Urinary bladder (tissue), 4 donors: ENCODE data around the gene TMOD1. TPM values are rescaled to one million over a fixed set of nuclear protein-coding genes. Genes with fewer than 3 reads are reported as not detected.
"Not testable (repeated sequence)": the region's sequence is repeated elsewhere in the genome, so short reads cannot be mapped to it uniquely, and the experiment has no call there.

Experiments
- DNase-seq: peaks from one replicate; pipeline ENCODE4 v3.0.0-alpha.2; 2015; ENCODE audit errors: extremely low spot score
- H3K27ac ChIP-seq: one replicate; pipeline ENCODE4 v1.5.1; 2013; ENCODE audit warnings: low read depth, mild to moderate bottlenecking, moderate library complexity
- H3K36me3 ChIP-seq: one replicate; pipeline ENCODE4 v1.6.1; 2013; ENCODE audit warnings: mild to moderate bottlenecking, moderate library complexity; ENCODE audit not compliant: insufficient read depth
- H3K4me1 ChIP-seq: one replicate; pipeline ENCODE4 v1.6.1; 2013; ENCODE audit warnings: mild to moderate bottlenecking, moderate library complexity; ENCODE audit not compliant: insufficient read depth
- H3K4me3 ChIP-seq: one replicate; pipeline ENCODE4 v1.5.1; 2013; ENCODE audit warnings: low read depth, low read length
- WGBS: extraction: QIAGEN DNeasy Blood & Tissue Kit; methylation state at CpG from one replicate; pipeline ENCODE4 v1.1.7; 2013; 5-methylcytosine and 5-hydroxymethylcytosine counted together
- polyA plus RNA-seq: library from polyadenylated mRNA; stranded (reverse); fragments of 200-250 nt; gene quantifications from one replicate; pipeline ENCODE4 v1.2.3, GENCODE V29; 2013
- total RNA-seq: library from RNA; depleted of rRNA; stranded (reverse); fragments of >200 nt; gene quantifications from one replicate; pipeline ENCODE4 v1.2.3, GENCODE V29; 2014
- donor health status: healthy with polysubstance abuse.
- donor health status: healthy.

The TMOD1 gene
- total and polyA plus RNA-seq, 2 donors, result 9.3 to 36.6 TPM

DNA sequence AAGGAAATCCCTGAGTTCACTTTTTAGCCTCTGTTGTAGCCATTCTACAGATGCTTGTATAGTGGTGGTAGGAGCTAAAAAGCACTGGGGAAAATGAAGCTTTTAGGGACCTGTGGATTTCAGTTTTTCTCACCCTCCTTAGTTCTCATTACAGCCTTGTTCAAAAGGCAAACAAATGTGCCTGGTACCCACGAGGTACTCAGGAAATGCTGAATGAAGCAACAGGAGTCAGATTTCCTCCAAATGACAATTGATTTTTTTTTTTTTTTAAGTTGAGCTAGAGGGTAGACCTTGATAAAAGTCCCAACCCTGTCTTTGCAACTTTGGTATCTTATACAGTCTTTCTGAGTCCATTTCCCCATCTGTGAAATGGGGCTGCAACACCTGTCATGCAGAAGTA lies 21.3 kb upstream of the TMOD1 start:
- H3K4me1 ChIP-seq, result no peaks in the 10 kb centered on the region
- no peak overlapping the region for H3K27ac ChIP-seq
- H3K4me3 ChIP-seq, result no peak overlapping the region
- WGBS, result 43% methylated on average over 1 of the region's 1 CpG
- no peak for DNase-seq
- H3K36me3 ChIP-seq, result peaks cover 2% of the 10 kb centered on the region

DNA sequence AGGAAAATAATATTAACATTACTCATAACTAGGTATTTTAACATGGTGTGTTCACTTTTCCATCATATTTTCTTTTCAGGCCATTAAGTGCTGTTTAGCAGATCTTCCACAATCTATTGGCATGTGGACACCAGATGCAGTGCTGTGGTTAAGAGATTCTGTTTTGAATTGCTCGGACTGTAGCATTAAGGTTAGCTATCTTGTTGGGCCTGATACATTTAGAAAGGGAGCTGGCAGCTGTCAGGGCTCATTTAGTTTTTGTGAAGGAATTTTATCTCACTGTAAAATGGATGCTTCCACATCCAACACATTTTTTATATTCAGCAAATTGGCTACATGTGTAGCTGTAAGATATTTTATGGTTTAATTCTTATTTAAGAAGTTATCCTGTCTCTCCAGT lies 20.7 kb upstream of the TMOD1 start:
- WGBS, result 92% methylated on average over 1 of the region's 1 CpG
- H3K27ac ChIP-seq, result no peak overlapping the region
- no peaks in the 10 kb centered on the region for H3K4me1 ChIP-seq
- no peak overlapping the region for H3K4me3 ChIP-seq
- peaks cover 2% of the 10 kb centered on the region for H3K36me3 ChIP-seq
- no peak for DNase-seq

DNA sequence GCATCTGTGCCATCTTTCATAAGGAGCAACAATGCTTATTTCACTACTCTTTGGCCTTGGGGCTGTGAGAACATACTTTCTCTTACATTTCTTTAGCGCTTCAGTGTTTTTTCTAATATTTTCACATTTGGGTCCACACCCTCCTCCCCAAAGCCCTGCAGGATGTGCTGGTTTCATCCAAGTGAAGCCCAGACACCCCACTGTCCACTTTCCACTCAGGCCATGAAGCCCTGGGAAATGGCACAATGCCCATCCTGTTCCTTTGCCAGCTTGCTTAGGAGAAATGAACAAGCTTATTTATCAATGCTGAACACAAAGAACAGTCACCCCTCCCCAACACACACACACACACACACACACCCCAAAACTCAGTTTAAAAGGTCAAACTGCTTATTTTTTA lies 17.3 kb upstream of the TMOD1 start:
- H3K27ac ChIP-seq, result no peak overlapping the region
- H3K4me1 ChIP-seq, result no peaks in the 10 kb centered on the region
- WGBS, result 94% methylated on average over 1 of the region's 1 CpG
- H3K36me3 ChIP-seq, result no peaks in the 10 kb centered on the region
- H3K4me3 ChIP-seq, result no peak overlapping the region
- DNase-seq, result no peak

DNA sequence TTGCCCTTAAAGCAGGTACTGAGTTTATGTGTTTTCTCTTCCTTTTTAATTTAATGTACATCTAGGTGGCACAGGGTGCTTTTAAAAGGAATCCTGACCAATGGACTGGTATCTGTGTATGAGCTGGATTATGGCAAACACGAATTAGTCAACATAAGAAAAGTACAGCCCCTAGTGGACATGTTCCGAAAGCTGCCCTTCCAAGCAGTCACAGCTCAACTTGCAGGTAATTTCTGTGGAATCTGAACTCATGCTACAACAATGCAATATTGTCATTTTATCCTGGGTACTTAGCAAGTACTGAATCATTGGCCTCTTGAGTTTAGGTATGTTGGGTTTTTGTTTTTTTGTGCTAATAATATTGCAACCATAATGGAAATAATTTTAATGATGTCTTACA lies 14.4 kb upstream of the TMOD1 start:
- H3K4me1 ChIP-seq, result no peaks in the 10 kb centered on the region
- DNase-seq, result no peak
- no peak overlapping the region for H3K27ac ChIP-seq
- 82% methylated on average over 2 of the region's 2 CpGs for WGBS
- no peaks in the 10 kb centered on the region for H3K36me3 ChIP-seq
- no peak overlapping the region for H3K4me3 ChIP-seq

DNA sequence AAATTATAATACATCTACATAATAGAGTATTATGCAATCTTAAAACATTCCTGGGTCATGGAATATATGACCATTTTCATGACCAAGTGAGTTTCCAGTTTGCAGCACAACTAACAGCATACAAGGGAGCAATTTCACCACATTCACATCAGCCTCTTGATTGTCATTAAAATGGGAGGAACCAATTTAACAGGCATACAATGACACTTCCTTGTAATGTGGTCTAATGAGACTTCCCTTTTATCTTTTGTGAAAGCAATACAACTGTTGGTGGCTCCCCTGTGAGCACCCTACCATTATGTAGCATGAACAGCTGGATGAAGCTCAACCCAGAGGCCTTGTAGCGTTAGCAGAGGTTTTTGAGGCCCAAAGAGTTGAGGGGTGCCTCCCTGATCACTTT lies 13.6 kb upstream of the TMOD1 start:
- DNase-seq, result no peak
- H3K27ac ChIP-seq, result no peak overlapping the region
- WGBS, result 85% methylated on average over 1 of the region's 1 CpG
- H3K4me1 ChIP-seq, result no peaks in the 10 kb centered on the region
- H3K4me3 ChIP-seq, result no peak overlapping the region
- H3K36me3 ChIP-seq, result no peaks in the 10 kb centered on the region

DNA sequence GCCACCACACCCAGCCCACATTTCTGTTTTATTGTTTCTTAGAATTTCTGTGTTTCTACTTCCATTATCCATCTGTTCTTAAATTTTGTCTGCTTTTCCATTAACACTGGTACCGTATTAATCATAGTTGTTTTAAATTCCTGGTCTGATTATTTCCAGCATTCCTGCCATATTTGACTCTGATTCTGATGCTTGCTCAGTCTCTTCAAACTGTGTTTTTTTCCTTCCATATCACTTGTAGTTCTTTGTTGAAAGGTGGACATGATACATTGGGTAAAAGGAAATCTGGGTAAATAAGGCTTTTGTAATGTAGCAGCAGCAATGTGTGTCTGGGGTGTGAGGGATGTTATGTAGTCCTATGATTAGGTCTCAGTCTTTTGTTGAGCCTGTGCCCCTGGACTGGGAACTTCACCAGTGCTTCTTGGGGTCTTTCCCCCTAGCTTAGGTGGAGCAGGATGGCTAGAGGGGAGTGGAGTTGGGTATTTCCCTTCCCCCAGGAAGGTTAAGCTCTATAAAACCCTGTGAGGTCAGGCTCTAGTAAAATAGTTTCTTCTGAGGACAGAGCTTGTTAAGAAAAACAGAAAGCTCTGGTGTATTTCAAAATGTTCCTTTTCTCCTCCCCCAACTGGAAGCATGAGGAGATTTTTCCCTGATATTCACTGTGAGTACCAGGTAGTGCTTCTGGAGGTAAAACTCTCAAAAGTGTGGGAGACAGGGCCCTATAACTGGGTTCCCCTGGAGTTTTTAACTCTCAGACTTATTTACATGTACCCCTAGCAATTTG lies 10.1 kb upstream of the TMOD1 start:
- no peak for DNase-seq
- H3K4me3 ChIP-seq, result no peak overlapping the region
- H3K27ac ChIP-seq, result no peak overlapping the region
- 87% methylated on average over 1 of the region's 1 CpG for WGBS
- H3K36me3 ChIP-seq, result peaks cover 4% of the 10 kb centered on the region
- H3K4me1 ChIP-seq, result no peaks in the 10 kb centered on the region

DNA sequence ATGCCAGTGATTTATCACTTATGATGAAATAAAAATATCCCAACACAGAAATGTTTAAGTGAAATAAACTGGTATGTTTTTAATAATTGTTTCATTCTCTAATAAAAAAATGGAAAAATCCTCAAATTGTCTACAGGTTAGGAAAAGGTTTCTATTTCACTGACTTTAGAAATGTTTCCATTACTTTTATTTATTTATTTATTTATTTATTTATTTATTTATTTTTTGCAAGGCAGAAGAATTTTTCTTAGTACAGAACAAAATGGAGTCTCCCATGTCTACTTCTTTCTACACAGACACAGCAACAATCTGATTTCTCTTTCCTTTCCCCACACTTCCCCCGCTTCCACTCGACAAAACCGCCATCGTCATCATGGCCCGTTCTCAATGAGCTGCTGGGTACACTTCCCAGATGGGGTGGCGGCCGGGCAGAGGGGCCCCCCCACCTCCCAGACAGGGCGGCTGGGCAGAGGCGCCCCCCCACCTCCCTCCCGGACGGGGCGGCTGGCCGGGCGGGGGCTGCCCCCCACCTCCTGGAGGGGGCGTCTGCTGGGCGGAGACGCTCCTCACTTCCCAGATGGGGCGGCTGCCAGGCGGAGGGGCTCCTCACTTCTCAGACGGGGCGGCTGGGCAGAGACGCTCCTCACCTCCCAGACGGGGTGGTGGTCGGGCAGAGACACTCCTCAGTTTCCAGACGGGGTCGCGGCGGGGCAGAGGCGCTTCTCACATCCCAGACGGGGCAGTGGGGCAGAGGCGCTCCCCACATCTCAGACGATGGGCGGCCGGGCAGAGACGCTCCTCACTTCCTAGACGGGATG lies 3.7 kb upstream of the TMOD1 start:
- WGBS, result 93% methylated on average over 36 of the region's 36 CpGs
- not testable (repeated sequence) for H3K4me3 ChIP-seq, H3K36me3 ChIP-seq, H3K27ac ChIP-seq, H3K4me1 ChIP-seq, DNase-seq

DNA sequence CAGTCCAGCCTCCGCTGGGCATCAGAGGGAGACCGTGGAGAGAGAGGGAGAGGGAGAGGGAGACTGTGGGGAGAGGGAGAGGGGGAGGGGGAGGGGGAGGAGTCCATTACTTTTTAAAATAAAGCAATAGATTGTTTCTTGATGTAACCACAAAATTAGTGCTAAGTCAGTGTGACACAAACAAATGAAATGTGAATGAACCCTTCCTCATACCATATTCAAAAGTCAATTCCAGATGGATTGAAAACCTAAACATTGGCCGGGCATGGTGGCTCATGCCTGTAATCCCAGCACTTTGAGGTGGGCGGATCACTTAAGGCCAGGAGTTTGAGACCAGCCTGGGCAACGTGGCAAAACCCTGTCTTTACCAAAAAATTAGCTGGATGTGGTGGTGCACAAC lies 2.6 kb upstream of the TMOD1 start:
- DNase-seq, H3K27ac ChIP-seq, H3K4me1 ChIP-seq, H3K36me3 ChIP-seq, H3K4me3 ChIP-seq: not testable (repeated sequence)
- WGBS, result 88% methylated on average over 5 of the region's 5 CpGs

DNA sequence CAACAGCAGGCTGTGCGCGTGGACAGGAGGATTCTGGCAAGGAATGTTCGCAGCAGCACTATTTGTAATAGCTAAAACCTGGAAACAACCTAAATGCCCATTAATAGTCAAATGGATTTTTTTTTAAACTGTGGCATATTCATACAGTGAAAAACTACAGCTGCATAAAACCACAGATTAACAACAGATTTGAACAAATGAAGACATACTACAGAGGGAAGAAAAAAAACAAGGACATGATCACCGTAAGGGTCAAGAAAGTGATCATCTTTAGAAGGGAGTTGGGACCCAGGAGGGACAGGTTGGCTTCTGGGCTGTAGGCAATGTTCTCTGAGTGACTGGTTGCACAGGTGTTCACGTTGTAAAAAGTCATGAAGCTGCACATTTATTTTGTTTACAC lies 1.2 kb upstream of the TMOD1 start:
- H3K4me3 ChIP-seq, result no peak overlapping the region

DNA sequence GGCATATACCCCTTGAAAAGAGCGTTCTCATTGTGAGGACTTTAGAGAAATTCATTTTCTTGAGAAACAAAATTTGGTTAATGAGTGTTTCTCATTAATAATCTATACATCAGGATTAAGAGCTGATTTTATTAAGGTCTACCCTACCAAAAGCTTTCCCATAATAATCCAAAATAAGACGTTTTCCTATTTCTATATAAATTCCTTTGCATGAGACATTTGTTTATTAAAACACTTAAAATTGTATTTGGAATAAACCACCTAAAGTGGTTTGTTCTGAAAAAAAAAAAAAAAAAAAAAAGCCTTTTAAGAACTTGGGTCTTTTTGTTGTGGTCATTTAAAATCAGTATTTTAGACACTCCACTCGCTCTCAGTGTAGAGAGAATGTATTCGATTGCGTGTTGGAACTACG lies 695 bp upstream of the TMOD1 start:
- WGBS, result 18% methylated on average over 6 of the region's 6 CpGs
- Histone ChIP-seq H3K36me3 (peaks cover 2% of the 10 kb centered on the region), H3K27ac (no peak overlapping the region), H3K4me1 (no peaks in the 10 kb centered on the region), H3K4me3 (peak overlapping the region; percentile 96)
- no peak for DNase-seq

More for the DNA sequence above, 1.2 kb upstream of the TMOD1 start:
- WGBS, result 50% methylated on average over 5 of the region's 5 CpGs
- Histone ChIP-seq H3K27ac (no peak overlapping the region), H3K4me1 (no peaks in the 10 kb centered on the region), H3K36me3 (peaks cover 4% of the 10 kb centered on the region)
- no peak for DNase-seq

DNA sequence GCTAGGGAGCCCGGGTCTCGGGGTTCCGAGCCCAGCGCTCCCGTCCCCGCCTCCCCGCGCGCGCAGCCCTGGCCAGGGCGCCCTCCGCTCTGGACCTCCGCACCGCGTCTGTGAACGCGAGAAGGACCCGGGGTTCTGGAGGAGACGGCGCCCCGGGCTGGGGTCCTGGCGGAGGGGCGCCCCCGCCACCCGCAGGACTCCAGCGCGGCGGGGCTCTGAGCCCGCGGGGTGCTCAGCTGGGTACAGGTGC lies 431 bp downstream of the TMOD1 start:
- peak overlapping the region; percentile 62 for H3K27ac ChIP-seq
- no peaks in the 10 kb centered on the region for H3K36me3 ChIP-seq
- no peaks in the 10 kb centered on the region for H3K4me1 ChIP-seq
- peak overlapping the region; percentile 96 for H3K4me3 ChIP-seq
- no peak for DNase-seq
- WGBS, result under 1% methylated on average over 30 of the region's 30 CpGs

DNA sequence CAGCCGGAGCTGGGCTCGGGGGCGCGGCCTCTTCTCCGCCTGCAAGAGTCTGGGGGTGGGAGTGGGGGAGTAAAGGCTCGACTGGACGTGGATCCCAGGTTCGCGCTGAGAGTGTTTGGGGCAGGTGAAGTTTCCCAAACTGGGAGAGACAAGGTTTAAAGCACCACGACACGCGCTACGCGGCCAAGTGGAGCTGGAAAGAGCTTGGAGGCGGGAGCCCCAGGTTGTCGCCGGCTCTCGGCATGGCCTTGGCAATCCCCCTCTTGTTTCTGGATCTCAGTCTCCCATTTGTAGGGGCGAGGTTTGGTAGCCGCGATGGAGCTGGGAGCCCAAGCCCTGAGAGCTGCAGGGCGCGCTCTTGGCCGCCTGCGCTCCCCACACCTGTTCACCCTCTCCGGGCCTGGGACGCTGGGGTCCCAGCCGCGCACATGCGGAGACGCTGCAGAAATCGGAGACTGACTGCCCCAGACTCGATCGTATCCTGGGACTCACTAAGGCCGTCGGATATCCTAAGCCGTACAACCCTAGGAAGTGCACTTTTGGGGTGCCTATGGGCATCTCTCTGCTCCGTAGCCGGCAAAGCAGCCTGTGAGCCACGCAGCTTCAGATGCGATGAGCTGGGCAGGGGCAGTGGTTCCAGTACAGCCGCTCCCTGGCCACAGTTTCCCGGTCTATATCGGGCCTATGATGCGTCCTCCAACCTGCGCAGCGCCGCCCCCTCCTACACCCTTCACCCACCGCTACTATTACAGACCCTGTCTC lies 937 bp downstream of the TMOD1 start:
- DNase-seq, result no peak
- 6% methylated on average over 49 of the region's 49 CpGs for WGBS
- no peaks in the 10 kb centered on the region for H3K4me1 ChIP-seq
- H3K36me3 ChIP-seq, result no peaks in the 10 kb centered on the region
- H3K4me3 ChIP-seq, result peak overlapping the region; percentile 96
- H3K27ac ChIP-seq, result peak overlapping the region; percentile 62

DNA sequence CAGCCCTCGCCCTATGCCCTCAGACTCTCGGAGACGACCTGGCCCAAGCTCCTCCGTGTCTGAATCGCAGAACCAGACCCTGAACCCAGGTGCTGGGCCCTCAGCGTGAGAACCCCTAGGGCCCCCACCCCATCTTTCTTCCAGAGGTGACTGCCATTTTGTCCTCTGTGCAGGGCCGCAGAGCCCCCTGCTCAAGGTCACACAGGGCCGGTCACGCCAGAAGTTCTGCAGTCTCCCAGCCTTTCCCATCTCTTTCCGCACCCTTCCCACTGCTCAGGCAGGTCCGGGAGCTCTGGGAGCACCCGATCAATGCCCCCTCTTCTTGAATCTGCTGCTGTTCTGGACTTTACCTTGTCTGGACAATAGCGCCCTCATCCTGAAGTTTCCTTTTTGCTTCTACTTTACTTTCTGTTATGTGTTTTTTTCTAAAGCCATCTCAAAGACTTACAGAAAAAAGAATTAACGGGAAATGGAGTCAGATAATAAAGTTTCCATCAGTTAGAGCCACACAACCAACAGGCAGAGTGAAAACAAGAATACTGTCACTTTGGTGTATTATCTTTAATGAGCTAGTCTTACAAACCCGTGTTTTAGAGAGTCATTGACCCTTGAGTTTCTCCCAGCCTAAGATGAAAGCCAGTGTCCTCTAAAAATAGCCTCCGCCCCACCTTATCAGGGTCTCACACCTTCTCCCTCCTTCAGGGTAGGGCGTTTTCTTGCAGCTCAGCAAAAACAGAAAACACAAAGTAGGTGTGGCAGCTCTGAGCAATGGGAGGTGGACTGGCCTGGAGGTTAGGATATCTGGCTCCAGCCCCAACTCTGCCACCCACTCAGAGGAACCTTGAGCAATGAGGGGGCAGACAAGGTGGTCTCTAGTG lies 1.8 kb downstream of the TMOD1 start:
- DNase-seq, result no peak
- H3K36me3 ChIP-seq, result no peaks in the 10 kb centered on the region
- peak overlapping the region; percentile 26 for H3K27ac ChIP-seq
- no peaks in the 10 kb centered on the region for H3K4me1 ChIP-seq
- H3K4me3 ChIP-seq, result peak overlapping the region; percentile 96
- 63% methylated on average over 17 of the region's 17 CpGs for WGBS
